HUES48 (cell line): ENCODE measurements around the gene CDK11B.

Source experiments
- H3K27ac ChIP-seq: one replicate; pipeline ENCODE4 v1.7.0; 2013; ENCODE audit warnings: low read depth, low read length, inconsistent platforms
- H3K27me3 ChIP-seq: 2 replicates; pipeline ENCODE4 v1.6.1; 2013; ENCODE audit warnings: mild to moderate bottlenecking, low read length; ENCODE audit not compliant: control insufficient read depth, insufficient read depth
- H3K36me3 ChIP-seq: 2 replicates; pipeline ENCODE4 v1.6.1; 2013; ENCODE audit warnings: low read length; ENCODE audit not compliant: control insufficient read depth, insufficient read depth
- H3K4me1 ChIP-seq: 2 replicates; pipeline ENCODE4 v1.6.1; 2013; ENCODE audit warnings: mild to moderate bottlenecking, low read length; ENCODE audit not compliant: control insufficient read depth, insufficient read depth
- H3K4me3 ChIP-seq: 2 replicates; pipeline ENCODE4 v1.5.1; 2013; ENCODE audit warnings: mild to moderate bottlenecking, low read depth, low read length
- H3K9ac ChIP-seq: 2 replicates; pipeline ENCODE4 v1.6.1; 2013; ENCODE audit warnings: mild to moderate bottlenecking, low read depth, low read length, moderate library complexity
- H3K9me3 ChIP-seq: 2 replicates; pipeline ENCODE4 v1.6.1; 2013; ENCODE audit warnings: low read length; ENCODE audit not compliant: control insufficient read depth, insufficient read depth

Gene CDK11B

GRCh38 chr1:1624443-1625403 is 34.1 kb downstream of the CDK11B start:
- Histone ChIP-seq H3K4me1 (no peaks in the 10 kb centered on the region; the same call in 1 of the 2 replicates), H3K27ac (no peak overlapping the region), H3K9ac (no peak overlapping the region)

DNA sequence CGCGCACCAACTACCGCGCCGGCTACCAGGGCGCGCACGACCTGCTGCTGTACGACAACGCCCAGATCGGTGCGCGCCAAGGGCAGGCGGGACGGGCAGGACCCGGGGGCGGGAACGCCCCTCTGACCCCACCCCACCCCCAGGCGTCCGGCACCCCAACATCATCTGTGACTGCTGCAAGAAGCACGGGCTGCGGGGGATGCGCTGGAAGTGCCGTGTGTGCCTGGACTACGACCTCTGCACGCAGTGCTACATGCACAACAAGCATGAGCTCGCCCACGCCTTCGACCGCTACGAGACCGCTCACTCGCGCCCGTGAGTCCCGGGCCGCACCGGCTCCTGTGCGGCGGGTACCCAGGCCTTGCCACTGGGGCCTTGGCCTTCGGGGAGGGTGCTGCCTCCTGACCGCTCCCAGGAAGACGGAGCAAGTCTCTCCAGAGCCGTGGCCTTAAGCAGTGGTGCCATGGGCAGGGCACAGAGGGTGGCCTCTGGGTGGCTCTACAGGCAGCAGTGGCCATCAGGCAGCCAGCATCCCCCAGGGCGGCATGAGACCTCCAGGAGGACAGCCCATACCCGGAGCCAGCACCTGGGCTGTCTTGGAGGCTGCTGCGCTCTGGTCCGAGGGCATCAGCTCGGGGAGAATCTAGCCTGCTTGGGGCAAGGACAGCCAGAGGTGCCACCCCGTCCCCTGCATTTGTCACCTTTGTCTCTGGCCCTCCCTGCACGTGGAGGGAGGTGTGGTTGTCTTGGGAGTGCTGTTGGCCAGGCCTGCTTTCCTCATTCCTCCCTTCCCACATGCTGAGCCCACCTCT is 35.0 kb downstream of the CDK11B start:
- Histone ChIP-seq H3K9ac (no peak overlapping the region), H3K36me3 (no peaks in the 10 kb centered on the region), H3K27ac (no peak overlapping the region), H3K4me1 (no peaks in the 10 kb centered on the region; the same call in 1 of the 2 replicates), H3K4me3 (no peak overlapping the region), H3K27me3 (no peaks in the 10 kb centered on the region), H3K9me3 (no peaks in the 10 kb centered on the region)

More at GRCh38 chr1:1624443-1625403, 34.1 kb downstream of the CDK11B start:
- H3K9me3 ChIP-seq = no peaks in the 10 kb centered on the region
- no peaks in the 10 kb centered on the region for H3K36me3 ChIP-seq
- H3K4me3 ChIP-seq = no peak overlapping the region
- H3K27me3 ChIP-seq = no peaks in the 10 kb centered on the region

DNA sequence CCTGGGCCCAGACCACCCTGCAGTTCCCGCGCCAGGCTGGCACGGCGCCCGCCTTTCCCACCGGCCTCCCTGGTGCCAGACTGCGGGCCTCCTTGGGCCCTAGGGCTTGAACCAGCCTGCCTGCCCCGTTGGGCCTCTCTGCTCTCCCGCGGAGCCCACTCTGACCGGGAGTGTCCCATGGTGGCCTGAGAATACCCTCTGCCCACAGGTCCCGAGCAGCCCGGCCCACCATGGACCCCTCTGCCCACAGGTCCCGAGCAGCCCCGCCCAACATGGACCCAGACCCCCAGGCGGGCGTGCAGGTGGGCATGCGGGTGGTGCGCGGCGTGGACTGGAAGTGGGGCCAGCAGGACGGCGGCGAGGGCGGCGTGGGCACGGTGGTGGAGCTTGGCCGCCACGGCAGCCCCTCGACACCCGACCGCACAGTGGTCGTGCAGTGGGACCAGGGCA is 35.6 kb downstream of the CDK11B start:
- Histone ChIP-seq H3K36me3 (0 out of 2 replicates have a peak, but pooled peaks cover 3% of the 10 kb centered on the region), H3K9ac (no peak overlapping the region), H3K9me3 (no peaks in the 10 kb centered on the region)

DNA sequence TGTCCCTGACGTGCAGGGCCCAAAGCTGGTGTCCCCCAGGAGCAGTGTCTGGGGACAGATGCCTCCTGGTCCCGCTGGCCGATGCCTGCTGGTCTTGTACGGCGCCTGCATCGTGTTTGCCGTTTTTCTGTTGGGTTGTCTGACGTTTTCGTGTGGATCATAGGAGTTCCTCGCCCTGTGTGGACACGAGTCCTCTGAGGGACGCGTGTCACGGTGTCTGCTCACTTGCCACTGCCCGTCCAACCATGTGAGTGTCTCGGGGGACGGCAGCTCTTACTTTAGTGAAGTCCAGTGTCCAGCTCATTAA is 36.1 kb downstream of the CDK11B start:
- Histone ChIP-seq H3K27ac (no peak overlapping the region), H3K27me3 (no peaks in the 10 kb centered on the region), H3K4me3 (no peak overlapping the region), H3K36me3 (peaks cover 7% of the 10 kb centered on the region), H3K4me1 (no peaks in the 10 kb centered on the region), H3K9ac (no peak overlapping the region), H3K9me3 (no peaks in the 10 kb centered on the region)

More for the DNA sequence above, 35.6 kb downstream of the CDK11B start:
- no peaks in the 10 kb centered on the region for H3K4me1 ChIP-seq
- no peak overlapping the region for H3K27ac ChIP-seq
- H3K4me3 ChIP-seq = no peak overlapping the region
- H3K27me3 ChIP-seq = no peaks in the 10 kb centered on the region

DNA sequence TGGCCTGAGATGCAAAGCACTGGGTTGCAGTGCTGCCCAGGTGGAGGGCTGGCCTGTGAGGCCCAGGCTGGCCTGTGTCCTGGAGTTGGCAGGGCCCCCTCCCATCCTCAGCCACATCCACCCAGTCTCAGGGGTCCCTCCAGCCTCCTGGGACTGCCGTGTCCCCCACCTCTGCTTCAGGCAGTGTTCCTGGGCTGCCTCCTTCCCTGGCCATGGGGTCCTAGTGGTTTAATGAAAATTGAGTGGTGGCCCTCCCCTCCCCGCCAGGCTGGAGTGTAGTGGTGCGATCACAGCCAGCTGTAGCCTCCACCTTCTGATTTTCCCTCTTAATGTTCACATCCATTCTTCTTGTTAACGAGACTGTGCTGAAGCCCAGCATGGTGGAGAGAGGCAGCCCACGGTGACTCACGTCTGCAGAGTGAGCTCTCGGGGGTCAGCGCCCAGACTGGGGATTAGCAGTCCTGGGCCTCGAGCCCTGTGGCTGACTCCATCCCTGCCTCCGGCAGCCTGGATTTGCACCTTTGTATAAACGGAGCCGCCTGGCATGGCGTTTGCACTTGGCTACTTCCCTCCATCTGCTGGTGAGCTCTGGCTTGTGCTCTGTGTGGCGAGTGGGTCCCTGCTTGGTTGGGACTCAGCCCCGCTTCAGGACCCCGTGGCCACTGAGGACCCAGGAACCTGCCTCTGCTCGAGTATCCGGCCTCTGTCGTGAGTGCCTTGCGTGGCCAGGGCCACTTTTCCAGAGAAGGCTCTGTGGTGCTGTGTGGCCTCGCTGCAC is 36.6 kb downstream of the CDK11B start:
- H3K27me3 ChIP-seq = no peaks in the 10 kb centered on the region
- peaks cover 13% of the 10 kb centered on the region for H3K36me3 ChIP-seq
- H3K9ac ChIP-seq = no peak overlapping the region
- no peaks in the 10 kb centered on the region for H3K9me3 ChIP-seq
- H3K27ac ChIP-seq = no peak overlapping the region
- no peak overlapping the region for H3K4me3 ChIP-seq
- H3K4me1 ChIP-seq = no peaks in the 10 kb centered on the region

GRCh38 chr1:1621173-1622009 is 37.4 kb downstream of the CDK11B start:
- Histone ChIP-seq H3K27me3 (no peaks in the 10 kb centered on the region), H3K4me3 (no peak overlapping the region), H3K9ac (no peak overlapping the region), H3K36me3 (peaks cover 13% of the 10 kb centered on the region), H3K27ac (no peak overlapping the region), H3K4me1 (no peaks in the 10 kb centered on the region), H3K9me3 (no peaks in the 10 kb centered on the region)

GRCh38 chr1:1620433-1621139 is 38.2 kb downstream of the CDK11B start:
- Histone ChIP-seq H3K4me1 (no peaks in the 10 kb centered on the region), H3K27ac (no peak overlapping the region), H3K9ac (no peak overlapping the region), H3K27me3 (no peaks in the 10 kb centered on the region), H3K9me3 (no peaks in the 10 kb centered on the region), H3K36me3 (peaks cover 13% of the 10 kb centered on the region), H3K4me3 (no peak overlapping the region)

DNA sequence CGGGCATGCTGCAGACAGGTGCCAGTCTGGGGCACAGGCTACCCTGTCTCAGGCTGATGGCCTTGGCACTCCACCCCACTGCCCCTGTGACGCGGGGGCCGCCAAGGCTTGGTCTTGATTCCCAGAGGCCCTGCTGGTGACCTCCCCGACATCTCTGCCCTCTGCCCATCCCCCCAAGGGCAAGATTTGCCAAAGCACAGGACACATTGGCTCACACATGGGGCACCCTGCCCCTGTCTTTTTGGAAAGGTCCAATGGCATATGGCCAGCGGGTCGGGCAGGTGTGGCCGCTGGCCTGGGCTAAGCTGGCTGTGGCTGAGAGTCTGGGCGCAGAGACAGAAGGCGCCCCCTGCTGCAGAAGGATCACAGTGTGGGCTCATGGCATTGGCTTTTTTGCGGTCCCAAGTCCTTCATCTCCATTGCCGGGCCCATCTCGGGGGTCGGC is 38.9 kb downstream of the CDK11B start:
- Histone ChIP-seq H3K9me3 (no peaks in the 10 kb centered on the region), H3K9ac (no peak overlapping the region), H3K4me1 (no peaks in the 10 kb centered on the region), H3K4me3 (no peak overlapping the region), H3K27me3 (no peaks in the 10 kb centered on the region), H3K36me3 (peaks cover 13% of the 10 kb centered on the region), H3K27ac (no peak overlapping the region)

DNA sequence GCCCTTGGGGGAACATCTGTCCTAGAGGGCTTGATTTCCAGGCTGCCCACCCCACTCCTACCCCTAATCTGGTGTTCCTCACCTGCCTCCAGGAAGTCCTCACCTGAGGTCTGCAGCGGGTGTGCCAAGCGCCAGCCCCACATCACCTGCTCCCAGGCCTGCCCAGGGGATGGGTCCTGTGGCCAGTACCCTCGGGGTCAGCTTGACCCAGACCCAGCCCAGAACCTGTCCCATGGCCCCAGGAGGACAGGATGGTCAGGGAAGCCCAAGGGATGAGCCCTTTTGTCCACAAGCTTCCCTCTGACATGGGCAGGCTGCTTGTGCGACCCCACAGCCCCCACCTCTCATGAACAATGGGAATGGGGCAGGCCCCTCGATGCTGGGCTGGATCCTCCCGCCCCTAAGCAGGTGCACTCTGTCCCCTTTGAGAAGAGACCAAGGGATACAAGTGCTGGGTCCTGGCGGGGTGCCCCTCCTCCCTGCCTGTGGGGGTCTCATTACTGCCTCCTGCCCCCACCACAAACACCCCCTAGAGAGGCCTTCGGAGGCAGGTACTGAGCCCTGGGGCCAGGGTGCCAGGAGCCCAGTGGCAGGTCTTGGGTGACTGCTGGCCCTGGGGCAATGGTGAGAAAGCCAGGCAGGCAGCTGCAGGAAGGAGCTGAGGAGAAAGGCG is 40.3 kb downstream of the CDK11B start:
- H3K9ac ChIP-seq = no peak overlapping the region
- H3K36me3 ChIP-seq = peaks cover 13% of the 10 kb centered on the region
- H3K27me3 ChIP-seq = no peaks in the 10 kb centered on the region
- H3K4me1 ChIP-seq = peaks cover 5% of the 10 kb centered on the region; the same call in 1 of the 2 replicates
- H3K27ac ChIP-seq = no peak overlapping the region
- no peaks in the 10 kb centered on the region for H3K9me3 ChIP-seq
- no peak overlapping the region for H3K4me3 ChIP-seq
